CD4-positive, alpha-beta T cell treated with Interleukin-21 for 1 hour (primary cell): ENCODE data around the gene CDHR1.

Source experiments
- DNase-seq: peaks from one replicate; pipeline ENCODE4 v3.0.0-alpha.2; 2020

Gene CDHR1

GRCh38 chr10:84201244-84201606 lies 6.9 kb downstream of the CDHR1 start:
- DNase-seq: no peak

GRCh38 chr10:84201682-84202081 lies 7.3 kb downstream of the CDHR1 start:
- DNase-seq: no peak

GRCh38 chr10:84202349-84202748 lies 8.0 kb downstream of the CDHR1 start:
- no peak for DNase-seq

GRCh38 chr10:84204122-84204521 lies 9.8 kb downstream of the CDHR1 start:
- no peak for DNase-seq

- DNase-seq: no peak
These were observed 10.3 kb downstream of the CDHR1 start for GRCh38 chr10:84204610-84205009.

- DNase-seq: peak; percentile 66
These were observed 10.9 kb downstream of the CDHR1 start for GRCh38 chr10:84205049-84205852.

- no peak for DNase-seq
These were observed 11.7 kb downstream of the CDHR1 start for GRCh38 chr10:84205853-84206525.

GRCh38 chr10:84208023-84208422 lies 13.7 kb downstream of the CDHR1 start:
- no peak for DNase-seq

- no peak for DNase-seq
These were observed 17.2 kb downstream of the CDHR1 start for GRCh38 chr10:84211566-84211965.

- DNase-seq: no peak
These were observed 17.7 kb downstream of the CDHR1 start for GRCh38 chr10:84212014-84212413.

- no peak for DNase-seq
These were observed 18.7 kb downstream of the CDHR1 start for GRCh38 chr10:84213076-84213475.

- DNase-seq: no peak
These were observed 19.8 kb downstream of the CDHR1 start for GRCh38 chr10:84214046-84214572.

GRCh38 chr10:84214612-84215235 lies 20.4 kb downstream of the CDHR1 start:
- DNase-seq: peak; percentile 41

- DNase-seq: no peak
These were observed 22.5 kb downstream of the CDHR1 start for GRCh38 chr10:84216834-84217233.

- DNase-seq: no peak
These were observed 23.4 kb downstream of the CDHR1 start for GRCh38 chr10:84217746-84218145.

- DNase-seq: no peak
These were observed 27.6 kb downstream of the CDHR1 start for GRCh38 chr10:84221916-84222315.

GRCh38 chr10:84224411-84225028 lies 30.2 kb downstream of the CDHR1 start:
- DNase-seq: no peak

- DNase-seq: no peak
These were observed 31.3 kb downstream of the CDHR1 start, which contains the start of gene LRIT2 for GRCh38 chr10:84225427-84226173. LRIT2 (minus strand) TSS chr10:84225544; CDS start chr10:84225520, 24 bp downstream.

- DNase-seq: no peak
These were observed 32.3 kb downstream of the CDHR1 start for GRCh38 chr10:84226616-84227015.

- no peak for DNase-seq
These were observed 33.5 kb downstream of the CDHR1 start for GRCh38 chr10:84227810-84228209.

- DNase-seq: no peak
These were observed 36.0 kb downstream of the CDHR1 start for GRCh38 chr10:84230359-84230758.

GRCh38 chr10:84232376-84232775 lies 38.0 kb downstream of the CDHR1 start:
- DNase-seq: no peak
